ENCODE measurements around the gene C15orf39. TPM values are rescaled to one million over a fixed set of nuclear protein-coding genes. Genes with fewer than 3 reads are reported as not detected.

The C15orf39 gene
- total and polyA plus RNA-seq, 9 of the 15 experiments (the other 6 are each of a cell fraction or from before 2014, with no cell fraction given), result 0.31 to 29.8 (median 4.4) TPM

- no peak for TF ChIP-seq DLX4 (CRISPR knock-in tag; IDR thresholded peaks at IDR 0.05)
- no peak for TF ChIP-seq RFX5 (IDR thresholded peaks at IDR 0.05; ENCODE audit: low read depth, low read length)
- no peak for TF ChIP-seq ARID4B (CRISPR knock-in tag; IDR thresholded peaks at IDR 0.05)
- no peak for TF ChIP-seq CREB1 (IDR thresholded peaks at IDR 0.05)
- no peak for TF ChIP-seq CREB1 (CRISPR knock-in tag; IDR thresholded peaks at IDR 0.05)
- no peak for TF ChIP-seq ZNF24 (IDR thresholded peaks at IDR 0.05)
- TF ChIP-seq GATA2 (CRISPR knock-in tag; IDR thresholded peaks at IDR 0.05), result no peak
Observed at GRCh38 chr15:75174729-75175128, 27.0 kb upstream of the C15orf39 start (continued).

- Histone ChIP-seq H3K27ac (ENCODE audit: extremely low read depth, low read depth, low read length) (no peak overlapping the region), H3K9me1 (ENCODE audit: control insufficient read depth, insufficient read depth, low read length) (no peaks in the 10 kb centered on the region), H3K9ac (ENCODE audit: insufficient read depth in 1 of 2, low read depth in 2 of 2, low read length in 2 of 2) (no peak overlapping the region), H3K27me3 (ENCODE audit: control insufficient read depth in 2 of 2, insufficient read depth in 2 of 2, low read length in 2 of 2) (no peaks in the 10 kb centered on the region), H3K36me3 (ENCODE audit: control insufficient read depth, insufficient read depth, low read length) (no peaks in the 10 kb centered on the region), H2AFZ (ENCODE audit: low read depth, low read length) (no peak overlapping the region), H3K9me3 (replicated peaks; ENCODE audit: control insufficient read depth, insufficient read depth, low read depth, low read length) (no peaks in the 10 kb centered on the region), H3K4me3 (no peak overlapping the region), H4K20me1 (replicated peaks; ENCODE audit: control insufficient read depth, insufficient read depth, low read length) (no peaks in the 10 kb centered on the region), H3K79me2 (ENCODE audit: control insufficient read depth, insufficient read depth, low read length) (no peaks in the 10 kb centered on the region), H3K4me1 (replicated peaks in 1 of 2; ENCODE audit: control insufficient read depth in 2 of 2, insufficient read depth in 2 of 2, low read length in 2 of 2) (peaks cover 33 to 54% of the 10 kb centered on the region in 2 experiments), H3K4me2 (ENCODE audit: insufficient read depth, low read length) (no peak overlapping the region)
- no peak for DNase-seq (ENCODE audit: extremely low read depth in 1 of 4, low spot score in 3 of 4)
- no TSS peak for BruUV-seq (replicated peaks)
- 69% methylated on average over 4 of the region's 4 CpGs for WGBS (ENCODE audit: insufficient coverage, low coverage, missing lambda C conversion rate)
- in situ Hi-C loops (cut with MboI), result no loop called here
- intact Hi-C loops (cut with micrococcal nuclease), result no loop called here
- no peak for ATAC-seq
- CTCF ChIA-PET (ENCODE audit: low intra/inter-chr PET ratio), result no interaction called here
- FAIRE-seq, result no peak
- POLR2A ChIA-PET, result interaction anchor here (1.1 kb wide), 1 partner anchor 9 kb away, joined by 3 read pairs; no protein-coding TSS in a partner anchor
- no peak for TF ChIP-seq HMG20B (CRISPR knock-in tag; IDR thresholded peaks at IDR 0.05)
- TF ChIP-seq E2F1 (CRISPR knock-in tag; IDR thresholded peaks at IDR 0.05), result no peak
- TF ChIP-seq HMGXB4 (CRISPR knock-in tag; IDR thresholded peaks at IDR 0.05), result no peak
- no peak for TF ChIP-seq ZNF395 (CRISPR knock-in tag; IDR thresholded peaks at IDR 0.05)
Observed at GRCh38 chr15:75176396-75176761, 25.3 kb upstream of the C15orf39 start.
